SK-N-SH treated with all-trans-retinoic acid at 6 μM for 48 hours (cell line): ENCODE data around the gene ARID5B.

ENCODE experiments used
- ATAC-seq: fragments of 200-7000 bp; cut with Tn5 transposase; 3 replicates; pipeline ENCODE4 v1.9.1; 2020; ENCODE audit warnings: mild to moderate bottlenecking, moderate library complexity
- ARNTL ChIP-seq: fragments of 450-650 bp; formaldehyde crosslinking; IDR thresholded peaks from 2 replicates; pipeline ENCODE4 v1.5.0; 2020; ENCODE audit warnings: low read depth, mild to moderate bottlenecking, moderate library complexity, borderline replicate concordance
- BACH2 ChIP-seq: fragments of 250-450 bp; sonication (Bioruptor Pico); IDR thresholded peaks from 2 replicates; pipeline ENCODE4 v1.9.0; 2021; ENCODE audit warnings: mild to moderate bottlenecking, borderline replicate concordance
- CSDC2 ChIP-seq: fragments of 250-450 bp; sonication (Bioruptor Pico); IDR thresholded peaks from 2 replicates; pipeline ENCODE4 v1.5.0; 2020; ENCODE audit warnings: mild to moderate bottlenecking, moderate library complexity
- ESRRG ChIP-seq: fragments of 250-450 bp; sonication (Bioruptor Pico); IDR thresholded peaks from 2 replicates; pipeline ENCODE4 v1.6.1; 2021; ENCODE audit warnings: mild to moderate bottlenecking
- GLIS3 ChIP-seq: fragments of 250-450 bp; sonication (Bioruptor Pico); IDR thresholded peaks from 2 replicates; pipeline ENCODE4 v1.5.0; 2020; ENCODE audit warnings: mild to moderate bottlenecking, moderate library complexity
- OSR1 ChIP-seq: fragments of 250-450 bp; sonication (Bioruptor Pico); IDR thresholded peaks from 2 replicates; pipeline ENCODE4 v1.8.0; 2022; ENCODE audit warnings: moderate library complexity, mild to moderate bottlenecking, inconsistent platforms
- PPARA ChIP-seq: fragments of 250-450 bp; sonication (Bioruptor Pico); IDR thresholded peaks from 2 replicates; pipeline ENCODE4 v1.5.0; 2020; ENCODE audit warnings: mild to moderate bottlenecking, borderline replicate concordance
- RARB ChIP-seq: fragments of 250-450 bp; sonication (Bioruptor Pico); IDR thresholded peaks from 2 replicates; pipeline ENCODE4 v1.8.0; 2021; ENCODE audit warnings: mild to moderate bottlenecking, moderate library complexity
- SNAI2 ChIP-seq: fragments of 250-450 bp; sonication (Bioruptor Pico); IDR thresholded peaks from 2 replicates; pipeline ENCODE4 v1.5.0; 2020; ENCODE audit warnings: mild to moderate bottlenecking, moderate library complexity
- TOX ChIP-seq: fragments of 250-450 bp; sonication (Bioruptor Pico); IDR thresholded peaks from 2 replicates; pipeline ENCODE4 v1.8.0; 2021; ENCODE audit warnings: mild to moderate bottlenecking, moderate library complexity, borderline replicate concordance
- ZC3H10 ChIP-seq: fragments of 250-450 bp; sonication (Bioruptor Pico); IDR thresholded peaks from 2 replicates; pipeline ENCODE4 v1.5.1; 2021; ENCODE audit warnings: mild to moderate bottlenecking, moderate library complexity
- ZFP3 ChIP-seq: fragments of 250-450 bp; sonication (Bioruptor Pico); IDR thresholded peaks from 2 replicates; pipeline ENCODE4 v1.5.0; 2020; ENCODE audit warnings: mild to moderate bottlenecking, moderate library complexity
- ZFP30 ChIP-seq: fragments of 450-650 bp; formaldehyde crosslinking; IDR thresholded peaks from 2 replicates; pipeline ENCODE4 v1.5.0; 2022; ENCODE audit warnings: mild to moderate bottlenecking, moderate library complexity
- ZNF565 ChIP-seq: fragments of 450-650 bp; formaldehyde crosslinking; conservative IDR thresholded peaks from 2 replicates; pipeline ENCODE4 v1.5.0; 2020; ENCODE audit warnings: low read depth, mild to moderate bottlenecking, moderate library complexity
- ZNF70 ChIP-seq: fragments of 450-650 bp; formaldehyde crosslinking; IDR thresholded peaks from 2 replicates; pipeline ENCODE4 v1.5.0; 2020; ENCODE audit warnings: mild to moderate bottlenecking, moderate library complexity
- ZNF8 ChIP-seq: fragments of 450-650 bp; formaldehyde crosslinking; IDR thresholded peaks from 2 replicates; pipeline ENCODE4 v1.5.0; 2020; ENCODE audit warnings: mild to moderate bottlenecking, moderate library complexity
- TF ChIP-seq, protein P1 (sequence below): fragments of 250-450 bp; sonication (Bioruptor Pico); IDR thresholded peaks from 2 replicates; pipeline ENCODE4 v1.8.0; 2021; ENCODE audit warnings: low read depth, mild to moderate bottlenecking, moderate library complexity, borderline replicate concordance
- TF ChIP-seq, protein P2 (sequence below): fragments of 250-450 bp; sonication (Bioruptor Pico); IDR thresholded peaks from 2 replicates; pipeline ENCODE4 v1.5.1; 2020; ENCODE audit warnings: low read depth, mild to moderate bottlenecking, moderate library complexity
- TF ChIP-seq, protein P3 (sequence below): fragments of 250-450 bp; sonication (Bioruptor Pico); IDR thresholded peaks from 2 replicates; pipeline ENCODE4 v1.5.0; 2020; ENCODE audit warnings: mild to moderate bottlenecking, moderate library complexity
- TF ChIP-seq, protein P4 (sequence below): fragments of 250-450 bp; sonication (Bioruptor Pico); IDR thresholded peaks from 2 replicates; pipeline ENCODE4 v1.8.0; 2020; ENCODE audit warnings: mild to moderate bottlenecking, moderate library complexity, borderline replicate concordance
- TF ChIP-seq, protein P5 (sequence below): fragments of 250-450 bp; sonication (Bioruptor Pico); IDR thresholded peaks from 2 replicates; pipeline ENCODE4 v1.5.1; 2021; ENCODE audit warnings: mild to moderate bottlenecking, moderate library complexity

ARID5B gene

DNA sequence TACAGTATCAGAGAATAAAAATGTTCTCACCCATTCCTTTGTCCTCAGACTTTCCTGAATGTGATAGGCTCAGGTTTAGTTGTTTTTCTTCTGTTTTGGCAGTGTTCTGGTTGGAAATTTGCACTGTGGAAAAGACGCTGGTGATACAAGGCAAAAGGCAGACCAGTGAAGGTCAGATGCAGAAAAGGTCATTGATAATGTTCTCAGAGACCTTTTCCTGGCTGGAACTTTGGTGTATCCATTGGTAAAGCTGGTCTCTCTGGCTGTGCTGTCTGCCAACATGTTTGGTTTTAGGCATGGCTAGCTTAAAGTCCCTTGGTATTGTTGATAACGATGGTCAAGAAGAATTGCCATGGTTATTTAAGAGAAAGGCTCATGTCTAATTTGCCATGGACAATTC, 11.5 kb downstream of the ARID5B start (continued):
- TF ChIP-seq, protein P1, sequence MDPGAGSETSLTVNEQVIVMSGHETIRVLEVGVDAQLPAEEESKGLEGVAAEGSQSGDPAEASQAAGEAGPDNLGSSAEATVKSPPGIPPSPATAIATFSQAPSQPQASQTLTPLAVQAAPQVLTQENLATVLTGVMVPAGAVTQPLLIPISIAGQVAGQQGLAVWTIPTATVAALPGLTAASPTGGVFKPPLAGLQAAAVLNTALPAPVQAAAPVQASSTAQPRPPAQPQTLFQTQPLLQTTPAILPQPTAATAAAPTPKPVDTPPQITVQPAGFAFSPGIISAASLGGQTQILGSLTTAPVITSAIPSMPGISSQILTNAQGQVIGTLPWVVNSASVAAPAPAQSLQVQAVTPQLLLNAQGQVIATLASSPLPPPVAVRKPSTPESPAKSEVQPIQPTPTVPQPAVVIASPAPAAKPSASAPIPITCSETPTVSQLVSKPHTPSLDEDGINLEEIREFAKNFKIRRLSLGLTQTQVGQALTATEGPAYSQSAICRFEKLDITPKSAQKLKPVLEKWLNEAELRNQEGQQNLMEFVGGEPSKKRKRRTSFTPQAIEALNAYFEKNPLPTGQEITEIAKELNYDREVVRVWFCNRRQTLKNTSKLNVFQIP (CRISPR knock-in tag): no peak
- no peak for TF ChIP-seq ZNF8 (CRISPR knock-in tag)
- TF ChIP-seq ZNF565: no peak
- no peak for TF ChIP-seq ESRRG
- no peak for TF ChIP-seq RARB (CRISPR knock-in tag)
- TF ChIP-seq, all 23 proteins: peak for 0

DNA sequence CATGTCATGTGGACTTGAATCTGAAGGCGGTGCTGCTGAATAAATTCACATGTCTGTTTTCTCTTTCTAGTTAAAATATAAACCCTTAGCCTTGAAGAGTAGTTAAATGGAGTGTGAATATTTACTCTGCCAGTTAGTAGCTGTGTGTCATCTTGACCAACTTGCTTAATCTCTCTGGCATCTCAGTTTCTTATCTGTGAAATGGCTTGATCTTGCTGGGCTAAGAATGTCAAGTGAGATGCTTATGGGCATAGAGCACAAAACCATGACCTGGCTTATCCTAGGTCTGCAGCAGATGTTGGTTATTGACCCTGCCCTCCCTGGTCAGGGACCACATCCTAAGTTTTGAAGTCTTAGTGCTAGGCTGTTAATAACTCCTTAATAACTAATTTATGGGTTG, 16.6 kb downstream of the ARID5B start:
- TF ChIP-seq, protein P2, sequence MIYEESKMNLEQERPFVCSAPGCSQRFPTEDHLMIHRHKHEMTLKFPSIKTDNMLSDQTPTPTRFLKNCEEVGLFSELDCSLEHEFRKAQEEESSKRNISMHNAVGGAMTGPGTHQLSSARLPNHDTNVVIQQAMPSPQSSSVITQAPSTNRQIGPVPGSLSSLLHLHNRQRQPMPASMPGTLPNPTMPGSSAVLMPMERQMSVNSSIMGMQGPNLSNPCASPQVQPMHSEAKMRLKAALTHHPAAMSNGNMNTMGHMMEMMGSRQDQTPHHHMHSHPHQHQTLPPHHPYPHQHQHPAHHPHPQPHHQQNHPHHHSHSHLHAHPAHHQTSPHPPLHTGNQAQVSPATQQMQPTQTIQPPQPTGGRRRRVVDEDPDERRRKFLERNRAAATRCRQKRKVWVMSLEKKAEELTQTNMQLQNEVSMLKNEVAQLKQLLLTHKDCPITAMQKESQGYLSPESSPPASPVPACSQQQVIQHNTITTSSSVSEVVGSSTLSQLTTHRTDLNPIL (CRISPR knock-in tag): no peak
- no peak for TF ChIP-seq CSDC2 (CRISPR knock-in tag)
- no peak for TF ChIP-seq ZFP3 (CRISPR knock-in tag)
- TF ChIP-seq ZNF8 (CRISPR knock-in tag): no peak
- TF ChIP-seq, protein P3, sequence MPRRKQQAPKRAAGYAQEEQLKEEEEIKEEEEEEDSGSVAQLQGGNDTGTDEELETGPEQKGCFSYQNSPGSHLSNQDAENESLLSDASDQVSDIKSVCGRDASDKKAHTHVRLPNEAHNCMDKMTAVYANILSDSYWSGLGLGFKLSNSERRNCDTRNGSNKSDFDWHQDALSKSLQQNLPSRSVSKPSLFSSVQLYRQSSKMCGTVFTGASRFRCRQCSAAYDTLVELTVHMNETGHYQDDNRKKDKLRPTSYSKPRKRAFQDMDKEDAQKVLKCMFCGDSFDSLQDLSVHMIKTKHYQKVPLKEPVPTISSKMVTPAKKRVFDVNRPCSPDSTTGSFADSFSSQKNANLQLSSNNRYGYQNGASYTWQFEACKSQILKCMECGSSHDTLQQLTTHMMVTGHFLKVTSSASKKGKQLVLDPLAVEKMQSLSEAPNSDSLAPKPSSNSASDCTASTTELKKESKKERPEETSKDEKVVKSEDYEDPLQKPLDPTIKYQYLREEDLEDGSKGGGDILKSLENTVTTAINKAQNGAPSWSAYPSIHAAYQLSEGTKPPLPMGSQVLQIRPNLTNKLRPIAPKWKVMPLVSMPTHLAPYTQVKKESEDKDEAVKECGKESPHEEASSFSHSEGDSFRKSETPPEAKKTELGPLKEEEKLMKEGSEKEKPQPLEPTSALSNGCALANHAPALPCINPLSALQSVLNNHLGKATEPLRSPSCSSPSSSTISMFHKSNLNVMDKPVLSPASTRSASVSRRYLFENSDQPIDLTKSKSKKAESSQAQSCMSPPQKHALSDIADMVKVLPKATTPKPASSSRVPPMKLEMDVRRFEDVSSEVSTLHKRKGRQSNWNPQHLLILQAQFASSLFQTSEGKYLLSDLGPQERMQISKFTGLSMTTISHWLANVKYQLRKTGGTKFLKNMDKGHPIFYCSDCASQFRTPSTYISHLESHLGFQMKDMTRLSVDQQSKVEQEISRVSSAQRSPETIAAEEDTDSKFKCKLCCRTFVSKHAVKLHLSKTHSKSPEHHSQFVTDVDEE: no peak
- no peak for TF ChIP-seq ZNF70 (CRISPR knock-in tag)
- TF ChIP-seq SNAI2 (CRISPR knock-in tag): no peak
- no peak for TF ChIP-seq BACH2
- no peak for TF ChIP-seq ZC3H10 (CRISPR knock-in tag)
- TF ChIP-seq, protein P4, sequence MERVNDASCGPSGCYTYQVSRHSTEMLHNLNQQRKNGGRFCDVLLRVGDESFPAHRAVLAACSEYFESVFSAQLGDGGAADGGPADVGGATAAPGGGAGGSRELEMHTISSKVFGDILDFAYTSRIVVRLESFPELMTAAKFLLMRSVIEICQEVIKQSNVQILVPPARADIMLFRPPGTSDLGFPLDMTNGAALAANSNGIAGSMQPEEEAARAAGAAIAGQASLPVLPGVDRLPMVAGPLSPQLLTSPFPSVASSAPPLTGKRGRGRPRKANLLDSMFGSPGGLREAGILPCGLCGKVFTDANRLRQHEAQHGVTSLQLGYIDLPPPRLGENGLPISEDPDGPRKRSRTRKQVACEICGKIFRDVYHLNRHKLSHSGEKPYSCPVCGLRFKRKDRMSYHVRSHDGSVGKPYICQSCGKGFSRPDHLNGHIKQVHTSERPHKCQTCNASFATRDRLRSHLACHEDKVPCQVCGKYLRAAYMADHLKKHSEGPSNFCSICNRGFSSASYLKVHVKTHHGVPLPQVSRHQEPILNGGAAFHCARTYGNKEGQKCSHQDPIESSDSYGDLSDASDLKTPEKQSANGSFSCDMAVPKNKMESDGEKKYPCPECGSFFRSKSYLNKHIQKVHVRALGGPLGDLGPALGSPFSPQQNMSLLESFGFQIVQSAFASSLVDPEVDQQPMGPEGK (CRISPR knock-in tag): no peak
- no peak for TF ChIP-seq PPARA
- no peak for TF ChIP-seq GLIS3
- TF ChIP-seq, protein P5, sequence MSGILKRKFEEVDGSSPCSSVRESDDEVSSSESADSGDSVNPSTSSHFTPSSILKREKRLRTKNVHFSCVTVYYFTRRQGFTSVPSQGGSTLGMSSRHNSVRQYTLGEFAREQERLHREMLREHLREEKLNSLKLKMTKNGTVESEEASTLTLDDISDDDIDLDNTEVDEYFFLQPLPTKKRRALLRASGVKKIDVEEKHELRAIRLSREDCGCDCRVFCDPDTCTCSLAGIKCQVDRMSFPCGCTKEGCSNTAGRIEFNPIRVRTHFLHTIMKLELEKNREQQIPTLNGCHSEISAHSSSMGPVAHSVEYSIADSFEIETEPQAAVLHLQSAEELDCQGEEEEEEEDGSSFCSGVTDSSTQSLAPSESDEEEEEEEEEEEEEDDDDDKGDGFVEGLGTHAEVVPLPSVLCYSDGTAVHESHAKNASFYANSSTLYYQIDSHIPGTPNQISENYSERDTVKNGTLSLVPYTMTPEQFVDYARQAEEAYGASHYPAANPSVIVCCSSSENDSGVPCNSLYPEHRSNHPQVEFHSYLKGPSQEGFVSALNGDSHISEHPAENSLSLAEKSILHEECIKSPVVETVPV (CRISPR knock-in tag): no peak
- TF ChIP-seq ZFP30: no peak
- no peak for TF ChIP-seq RARB (CRISPR knock-in tag)
- TF ChIP-seq ESRRG: no peak
- no peak for TF ChIP-seq OSR1 (CRISPR knock-in tag)
- TF ChIP-seq TOX (CRISPR knock-in tag): no peak
- TF ChIP-seq ARNTL (CRISPR knock-in tag): no peak
- TF ChIP-seq, protein P1 (CRISPR knock-in tag): no peak
- ATAC-seq: no peak

DNA sequence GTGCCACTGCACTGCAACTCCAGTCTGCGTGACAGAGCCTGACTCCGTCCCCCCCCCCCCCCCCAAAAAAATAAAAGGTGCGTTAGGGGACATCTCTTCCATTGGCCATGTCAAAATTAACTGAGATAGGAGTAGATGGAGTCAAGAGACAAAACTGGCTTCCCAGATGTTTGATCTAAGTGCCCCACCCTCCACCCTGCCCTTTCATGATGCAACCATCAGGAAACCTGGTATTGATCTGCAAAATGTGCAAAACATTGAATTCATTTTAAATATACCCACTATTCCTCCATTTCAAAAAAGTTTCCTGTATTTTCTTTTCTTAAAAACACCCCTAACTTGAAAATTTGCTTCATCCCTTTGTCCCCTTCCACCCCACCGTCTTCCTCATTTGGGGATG, 17.5 kb downstream of the ARID5B start:
- ATAC-seq: no peak
- TF ChIP-seq ESRRG (no peak), GLIS3 (no peak), SNAI2 (CRISPR knock-in tag) (no peak), BACH2 (no peak)
